Activated T-cell treated with anti-CD3 and anti-CD28 coated beads, Interleukin-2, amount 50 U/mL, for 1 hour (primary cell): Measurements from ENCODE around the gene DYRK4.

ENCODE experiments used
- DNase-seq: peaks from one replicate; pipeline ENCODE4 v3.0.0-alpha.2; 2020

The DYRK4 gene

GRCh38 chr12:4566474-4566873 lies 4.5 kb downstream of the DYRK4 start:
- DNase-seq = no peak

GRCh38 chr12:4567073-4567881 lies 5.3 kb downstream of the DYRK4 start:
- DNase-seq = no peak

GRCh38 chr12:4569261-4569660 lies 7.3 kb downstream of the DYRK4 start:
- no peak for DNase-seq

- no peak for DNase-seq
Measured at GRCh38 chr12:4572680-4573079, 10.7 kb downstream of the DYRK4 start.

- DNase-seq = no peak
Measured at GRCh38 chr12:4579305-4580102, 17.5 kb downstream of the DYRK4 start.

- no peak for DNase-seq
Measured at GRCh38 chr12:4580281-4580688, 18.3 kb downstream of the DYRK4 start.

- DNase-seq = no peak
Measured at GRCh38 chr12:4584281-4584680, 22.3 kb downstream of the DYRK4 start.

GRCh38 chr12:4584896-4585295 lies 22.9 kb downstream of the DYRK4 start:
- DNase-seq = no peak

- DNase-seq = no peak
Measured at GRCh38 chr12:4586500-4586899, 24.5 kb downstream of the DYRK4 start.

- no peak for DNase-seq
Measured at GRCh38 chr12:4587108-4587507, 25.1 kb downstream of the DYRK4 start.

- DNase-seq = no peak
Measured at GRCh38 chr12:4588916-4589315, 26.9 kb downstream of the DYRK4 start.

- DNase-seq = no peak
Measured at GRCh38 chr12:4589941-4590340, 27.9 kb downstream of the DYRK4 start.

GRCh38 chr12:4591180-4591687 lies 29.2 kb downstream of the DYRK4 start:
- DNase-seq = no peak

- no peak for DNase-seq
Measured at GRCh38 chr12:4595881-4596280, 33.9 kb downstream of the DYRK4 start.

GRCh38 chr12:4603421-4603820 lies 41.4 kb downstream of the DYRK4 start:
- DNase-seq = no peak

- DNase-seq = no peak
Measured at GRCh38 chr12:4603946-4604345, 41.9 kb downstream of the DYRK4 start.

- DNase-seq = peak; percentile 82
Measured at GRCh38 chr12:4604684-4605193, 42.7 kb downstream of the DYRK4 start.

GRCh38 chr12:4607056-4607455 lies 45.0 kb downstream of the DYRK4 start:
- DNase-seq = no peak

GRCh38 chr12:4609071-4609470 lies 47.1 kb downstream of the DYRK4 start:
- no peak for DNase-seq

GRCh38 chr12:4610481-4610880 lies 48.5 kb downstream of the DYRK4 start:
- no peak for DNase-seq

- no peak for DNase-seq
Measured at GRCh38 chr12:4615667-4616066, 53.7 kb downstream of the DYRK4 start.

- DNase-seq = no peak
Measured at GRCh38 chr12:4621511-4621910, 59.5 kb downstream of the DYRK4 start.

GRCh38 chr12:4626543-4626942 lies 64.5 kb downstream of the DYRK4 start:
- no peak for DNase-seq

- DNase-seq = no peak
Measured at GRCh38 chr12:4628406-4628805, 66.4 kb downstream of the DYRK4 start.
